ENCODE data around the gene TET1. TPM values are rescaled to one million over a fixed set of nuclear protein-coding genes. Genes with fewer than 3 reads are reported as not detected.

TET1 gene
- total and polyA plus RNA-seq, 2 experiments from 2014 or later = 37.2 to 90.5 TPM

GRCh38 chr10:68647672-68648341 is 87.7 kb downstream of the TET1 start:
- Histone ChIP-seq H3K79me2 (replicated peaks; ENCODE audit: insufficient read depth) (peaks cover 80% of the 10 kb centered on the region), H3K27me3 (ENCODE audit: insufficient read depth) (no peaks in the 10 kb centered on the region), H3K36me3 (ENCODE audit: insufficient read depth) (peaks cover 15% of the 10 kb centered on the region; the same call in 1 of the 2 replicates), H3K4me3 (no peak overlapping the region), H3F3A (replicated peaks; ENCODE audit: low read depth) (peaks cover 17% of the 10 kb centered on the region; the same call in 1 of the 2 replicates), H3K9me2 (ENCODE audit: insufficient read depth) (no peaks in the 10 kb centered on the region), H3K27ac (ENCODE audit: low read depth) (no peak overlapping the region), H3K4me1 (ENCODE audit: insufficient read depth) (no peaks in the 10 kb centered on the region), H2AFZ (no peak overlapping the region), H3K4me2 (no peak overlapping the region), H4K20me1 (replicated peaks; ENCODE audit: insufficient read depth) (peaks cover 17% of the 10 kb centered on the region)
- no peak overlapping the region for H3K27ac Mint-ChIP-seq
- no peak overlapping the region for H3K4me3 Mint-ChIP-seq
- H3K9me3 Mint-ChIP-seq = no peaks in the 10 kb centered on the region
- no peaks in the 10 kb centered on the region for H3K4me1 Mint-ChIP-seq
- TF ChIP-seq ZNF331 (CRISPR knock-in tag; IDR thresholded peaks at IDR 0.05; ENCODE audit: low read depth) (no peak), POLR2AphosphoS5 (IDR thresholded peaks at IDR 0.05; ENCODE audit: low read depth) (no peak), REST (IDR thresholded peaks at IDR 0.05; ENCODE audit: unreplicated experiment) (no peak), STAT1 (IDR thresholded peaks at IDR 0.05; ENCODE audit: unreplicated experiment) (no peak), NANOG (IDR thresholded peaks at IDR 0.05; ENCODE audit: borderline replicate concordance) (no peak), ETS1 (IDR thresholded peaks at IDR 0.05) (no peak), CREB1 (CRISPR knock-in tag; IDR thresholded peaks at IDR 0.05; ENCODE audit: low read depth) (no peak), ZNF114 (CRISPR knock-in tag; IDR thresholded peaks at IDR 0.05) (no peak), CTCF (conservative IDR thresholded peaks at IDR 0.05; ENCODE audit: low read depth in 2 of 2) (no peak), ZNF462 (CRISPR knock-in tag; IDR thresholded peaks at IDR 0.05) (no peak), EZH2phosphoT487 (IDR thresholded peaks at IDR 0.05; ENCODE audit: unreplicated experiment) (no peak), JUNB (IDR thresholded peaks at IDR 0.05; ENCODE audit: unreplicated experiment) (no peak), EZH2 (IDR thresholded peaks at IDR 0.05; ENCODE audit: low read depth, unreplicated experiment) (no peak)
- DNase-seq (ENCODE audit: low spot score) (no peak), ATAC-seq (no peak)
- H3K27me3 Mint-ChIP-seq (ENCODE audit: insufficient read depth, low read depth, poor library complexity) = no peaks in the 10 kb centered on the region
- H3K36me3 Mint-ChIP-seq (ENCODE audit: low read depth) = peaks cover 62% of the 10 kb centered on the region

Data from GM23338 (cell line).